ENCODE results near the gene ZBED3.
"Not testable (repeated sequence)": the region's sequence is repeated elsewhere in the genome, so short reads cannot be mapped to it uniquely, and the experiment has no call there.

The ZBED3 gene

GRCh38 chr5:77080905-77081304 is 6.2 kb downstream of the ZBED3 start:
- H3K4me3 ChIP-seq (ENCODE audit: insufficient read depth, low read depth, low read length, poor library complexity, severe bottlenecking) = no peak overlapping the region
- H3K27ac ChIP-seq (ENCODE audit: insufficient read depth, low read length, poor library complexity, severe bottlenecking) = no peak overlapping the region
- DNase-seq = no peak
- H3K9me3 ChIP-seq (ENCODE audit: control insufficient read depth, low read length) = no peaks in the 10 kb centered on the region
- peaks cover 5% of the 10 kb centered on the region for H3K4me1 ChIP-seq (ENCODE audit: control insufficient read depth, insufficient read depth, low read length, poor library complexity, severe bottlenecking)
- no peaks in the 10 kb centered on the region for H3K27me3 ChIP-seq (replicated peaks; ENCODE audit: control insufficient read depth, insufficient read depth, low read length, poor library complexity, severe bottlenecking)
- no peaks in the 10 kb centered on the region for H3K36me3 ChIP-seq (ENCODE audit: control insufficient read depth, insufficient read depth, low read length)

DNA sequence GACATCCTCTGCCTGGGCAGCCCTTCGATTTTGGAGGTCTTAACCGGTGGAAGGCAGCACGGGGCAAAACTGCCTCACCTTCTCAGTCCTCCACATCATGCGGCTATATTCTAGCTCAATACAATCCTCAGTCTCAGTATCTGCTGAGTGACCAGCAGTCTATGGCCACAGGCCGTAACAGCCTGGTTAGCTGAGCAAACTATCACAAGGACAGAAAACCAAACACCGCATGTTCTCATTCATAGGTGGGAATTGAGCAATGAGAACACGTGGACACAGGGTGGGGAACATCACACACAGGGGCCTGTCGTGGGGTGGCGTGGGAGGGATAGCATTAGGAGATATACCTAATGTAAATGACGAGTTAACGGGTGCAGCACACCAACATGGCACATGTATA is 6.6 kb downstream of the ZBED3 start:
- not testable (repeated sequence) for H3K4me3 ChIP-seq (ENCODE audit: insufficient read depth, low read depth, low read length, poor library complexity, severe bottlenecking); H3K27me3 ChIP-seq (replicated peaks; ENCODE audit: control insufficient read depth, insufficient read depth, low read length, poor library complexity, severe bottlenecking); DNase-seq; H3K9me3 ChIP-seq (ENCODE audit: control insufficient read depth, low read length); H3K36me3 ChIP-seq (ENCODE audit: control insufficient read depth, insufficient read depth, low read length); H3K4me1 ChIP-seq (ENCODE audit: control insufficient read depth, insufficient read depth, low read length, poor library complexity, severe bottlenecking); H3K27ac ChIP-seq (ENCODE audit: insufficient read depth, low read length, poor library complexity, severe bottlenecking)

GRCh38 chr5:77077829-77078176 is 9.3 kb downstream of the ZBED3 start:
- Histone ChIP-seq H3K4me1 (ENCODE audit: control insufficient read depth, insufficient read depth, low read length, poor library complexity, severe bottlenecking) (peaks cover 5% of the 10 kb centered on the region), H3K27me3 (replicated peaks; ENCODE audit: control insufficient read depth, insufficient read depth, low read length, poor library complexity, severe bottlenecking) (no peaks in the 10 kb centered on the region), H3K36me3 (ENCODE audit: control insufficient read depth, insufficient read depth, low read length) (no peaks in the 10 kb centered on the region), H3K27ac (ENCODE audit: insufficient read depth, low read length, poor library complexity, severe bottlenecking) (no peak overlapping the region), H3K4me3 (ENCODE audit: insufficient read depth, low read depth, low read length, poor library complexity, severe bottlenecking) (peak overlapping the region; percentile 39), H3K9me3 (ENCODE audit: control insufficient read depth, low read length) (no peaks in the 10 kb centered on the region)
- DNase-seq = no peak

DNA sequence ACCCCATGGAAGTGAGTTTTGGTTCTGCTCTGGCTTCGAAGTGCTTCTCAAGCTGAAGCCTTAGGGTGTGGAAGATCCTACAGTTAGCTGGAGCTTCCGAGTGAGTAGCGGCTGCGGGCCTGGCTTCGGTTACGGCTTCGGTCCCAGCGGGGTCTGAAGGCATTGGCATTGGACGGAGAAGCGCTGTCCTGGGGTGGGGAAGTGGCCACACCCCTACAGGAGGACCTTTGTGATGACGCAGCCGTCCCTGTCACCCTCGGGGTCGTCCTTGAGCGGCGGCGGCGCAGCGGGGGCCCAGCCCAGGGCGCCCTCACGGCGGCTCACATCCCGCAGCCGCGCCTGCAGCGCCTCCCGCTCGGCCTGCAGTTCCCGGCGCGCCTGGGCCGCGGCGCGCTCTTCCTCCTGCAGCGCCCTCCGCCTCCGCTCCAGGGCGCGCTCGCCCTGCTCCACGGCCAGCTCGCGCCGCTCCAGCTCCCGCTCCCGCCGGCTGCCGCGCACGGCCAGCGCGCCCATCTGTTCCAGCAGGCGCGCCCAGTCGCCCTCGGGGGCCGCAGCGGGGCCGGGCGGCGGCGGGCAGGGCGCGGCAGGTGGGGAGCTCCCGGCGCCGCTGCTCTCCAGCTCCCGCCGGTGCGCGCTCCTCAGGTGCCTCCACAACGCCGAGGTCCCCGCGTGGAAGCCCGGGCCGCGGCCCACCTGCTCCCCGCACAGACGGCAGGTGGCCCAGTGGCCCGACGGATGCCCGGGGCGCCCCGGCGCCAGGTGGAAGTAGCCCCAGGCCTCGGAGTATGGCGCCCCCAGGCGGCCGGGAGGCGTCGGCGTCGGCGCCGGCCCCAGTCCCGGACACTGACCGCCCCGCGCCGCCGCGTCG is 9.9 kb downstream of the ZBED3 start:
- Histone ChIP-seq H3K36me3 (ENCODE audit: control insufficient read depth, insufficient read depth, low read length) (no peaks in the 10 kb centered on the region), H3K27me3 (replicated peaks; ENCODE audit: control insufficient read depth, insufficient read depth, low read length, poor library complexity, severe bottlenecking) (no peaks in the 10 kb centered on the region), H3K27ac (ENCODE audit: insufficient read depth, low read length, poor library complexity, severe bottlenecking) (no peak overlapping the region), H3K4me3 (ENCODE audit: insufficient read depth, low read depth, low read length, poor library complexity, severe bottlenecking) (peak overlapping the region; percentile 39), H3K9me3 (ENCODE audit: control insufficient read depth, low read length) (no peaks in the 10 kb centered on the region), H3K4me1 (ENCODE audit: control insufficient read depth, insufficient read depth, low read length, poor library complexity, severe bottlenecking) (peaks cover 5% of the 10 kb centered on the region)
- peak in 2 of 3 donors; percentile 9 to 25 for DNase-seq

GRCh38 chr5:77074745-77075144 is 12.3 kb downstream of the ZBED3 start:
- Histone ChIP-seq H3K27me3 (replicated peaks; ENCODE audit: control insufficient read depth, insufficient read depth, low read length, poor library complexity, severe bottlenecking) (no peaks in the 10 kb centered on the region), H3K4me3 (ENCODE audit: insufficient read depth, low read depth, low read length, poor library complexity, severe bottlenecking) (no peak overlapping the region), H3K9me3 (ENCODE audit: control insufficient read depth, low read length) (no peaks in the 10 kb centered on the region), H3K36me3 (ENCODE audit: control insufficient read depth, insufficient read depth, low read length) (no peaks in the 10 kb centered on the region), H3K27ac (ENCODE audit: insufficient read depth, low read length, poor library complexity, severe bottlenecking) (no peak overlapping the region), H3K4me1 (ENCODE audit: control insufficient read depth, insufficient read depth, low read length, poor library complexity, severe bottlenecking) (peaks cover 5% of the 10 kb centered on the region)
- no peak for DNase-seq

DNA sequence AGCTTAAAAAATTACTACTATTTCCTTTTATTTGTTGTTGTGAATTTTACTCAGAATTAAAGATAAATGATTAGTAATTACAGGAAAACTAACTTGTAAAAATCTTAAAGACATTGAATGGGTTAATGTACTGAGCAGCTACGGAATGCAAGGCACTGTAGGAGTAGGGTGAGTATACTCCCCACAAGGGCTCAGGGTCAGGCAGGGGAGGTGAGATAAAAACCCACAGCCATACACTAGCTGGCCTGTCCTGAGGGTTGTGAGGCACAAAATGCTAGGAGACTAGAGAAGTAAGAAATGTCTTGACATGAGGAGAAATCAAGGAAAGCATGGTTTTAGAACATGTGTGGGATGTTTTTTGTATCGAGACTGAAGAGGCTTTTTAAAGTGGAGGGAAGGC is 13.4 kb downstream of the ZBED3 start:
- Histone ChIP-seq H3K36me3 (ENCODE audit: control insufficient read depth, insufficient read depth, low read length) (no peaks in the 10 kb centered on the region), H3K4me3 (ENCODE audit: insufficient read depth, low read depth, low read length, poor library complexity, severe bottlenecking) (no peak overlapping the region), H3K4me1 (ENCODE audit: control insufficient read depth, insufficient read depth, low read length, poor library complexity, severe bottlenecking) (peaks cover 5% of the 10 kb centered on the region), H3K27ac (ENCODE audit: insufficient read depth, low read length, poor library complexity, severe bottlenecking) (no peak overlapping the region), H3K9me3 (ENCODE audit: control insufficient read depth, low read length) (no peaks in the 10 kb centered on the region), H3K27me3 (replicated peaks; ENCODE audit: control insufficient read depth, insufficient read depth, low read length, poor library complexity, severe bottlenecking) (no peaks in the 10 kb centered on the region)
- no peak for DNase-seq

- Histone ChIP-seq H3K27ac (ENCODE audit: insufficient read depth, low read length, poor library complexity, severe bottlenecking) (no peak overlapping the region), H3K27me3 (replicated peaks; ENCODE audit: control insufficient read depth, insufficient read depth, low read length, poor library complexity, severe bottlenecking) (no peaks in the 10 kb centered on the region), H3K4me1 (ENCODE audit: control insufficient read depth, insufficient read depth, low read length, poor library complexity, severe bottlenecking) (no peaks in the 10 kb centered on the region), H3K4me3 (ENCODE audit: insufficient read depth, low read depth, low read length, poor library complexity, severe bottlenecking) (no peak overlapping the region), H3K36me3 (ENCODE audit: control insufficient read depth, insufficient read depth, low read length) (peaks cover 29% of the 10 kb centered on the region), H3K9me3 (ENCODE audit: control insufficient read depth, low read length) (no peaks in the 10 kb centered on the region)
- no peak for DNase-seq
Measured at GRCh38 chr5:77066823-77067442, 20.2 kb downstream of the ZBED3 start.

DNA sequence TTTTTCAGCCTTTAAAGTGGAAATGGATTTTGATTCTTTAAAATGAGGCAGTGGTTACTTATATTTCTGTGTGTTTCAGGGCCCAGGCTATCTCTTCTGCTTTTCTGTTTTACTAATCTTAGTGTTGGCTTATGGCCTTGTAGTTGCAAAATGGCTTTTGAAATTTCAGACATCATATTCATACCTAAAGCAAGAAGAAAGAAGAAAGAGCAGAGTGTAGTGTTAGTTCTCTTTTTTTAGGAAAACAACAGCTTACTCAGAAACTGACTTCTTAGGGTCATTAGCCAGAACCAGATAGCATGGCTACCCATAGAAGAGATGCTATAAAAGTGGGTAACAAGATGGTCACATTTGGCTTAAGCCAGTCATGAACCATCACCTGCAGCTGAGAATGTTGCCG is 20.9 kb downstream of the ZBED3 start:
- Histone ChIP-seq H3K36me3 (ENCODE audit: control insufficient read depth, insufficient read depth, low read length) (peaks cover 35% of the 10 kb centered on the region), H3K4me3 (ENCODE audit: insufficient read depth, low read depth, low read length, poor library complexity, severe bottlenecking) (no peak overlapping the region), H3K4me1 (ENCODE audit: control insufficient read depth, insufficient read depth, low read length, poor library complexity, severe bottlenecking) (no peaks in the 10 kb centered on the region), H3K27me3 (replicated peaks; ENCODE audit: control insufficient read depth, insufficient read depth, low read length, poor library complexity, severe bottlenecking) (no peaks in the 10 kb centered on the region), H3K9me3 (ENCODE audit: control insufficient read depth, low read length) (no peaks in the 10 kb centered on the region), H3K27ac (ENCODE audit: insufficient read depth, low read length, poor library complexity, severe bottlenecking) (no peak overlapping the region)
- DNase-seq = no peak

DNA sequence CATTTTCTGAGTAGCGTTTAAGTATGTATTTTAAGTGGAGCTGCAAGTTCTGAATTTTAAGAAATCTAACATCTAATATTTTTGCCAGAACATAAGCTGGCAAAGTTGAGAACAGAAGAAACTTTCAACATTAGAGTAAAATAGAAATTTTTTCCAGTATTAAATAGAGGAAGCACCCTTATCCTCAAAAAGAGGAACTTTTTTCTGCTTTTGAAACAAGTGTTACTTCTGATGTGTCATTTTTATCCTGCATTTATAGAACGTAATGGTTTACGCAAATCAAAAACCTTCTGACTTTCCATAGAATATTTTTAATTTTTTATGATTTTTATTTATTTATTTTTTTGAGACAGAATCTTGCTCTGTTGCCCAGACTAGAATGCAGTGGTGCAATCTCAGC is 21.8 kb downstream of the ZBED3 start:
- no peaks in the 10 kb centered on the region for H3K9me3 ChIP-seq (ENCODE audit: control insufficient read depth, low read length)
- H3K27me3 ChIP-seq (replicated peaks; ENCODE audit: control insufficient read depth, insufficient read depth, low read length, poor library complexity, severe bottlenecking) = no peaks in the 10 kb centered on the region
- DNase-seq = no peak
- no peaks in the 10 kb centered on the region for H3K4me1 ChIP-seq (ENCODE audit: control insufficient read depth, insufficient read depth, low read length, poor library complexity, severe bottlenecking)
- no peak overlapping the region for H3K27ac ChIP-seq (ENCODE audit: insufficient read depth, low read length, poor library complexity, severe bottlenecking)
- no peak overlapping the region for H3K4me3 ChIP-seq (ENCODE audit: insufficient read depth, low read depth, low read length, poor library complexity, severe bottlenecking)
- H3K36me3 ChIP-seq (ENCODE audit: control insufficient read depth, insufficient read depth, low read length) = peaks cover 36% of the 10 kb centered on the region

- H3K27ac ChIP-seq (ENCODE audit: insufficient read depth, low read length, poor library complexity, severe bottlenecking) = no peak overlapping the region
- no peak for DNase-seq
- no peaks in the 10 kb centered on the region for H3K4me1 ChIP-seq (ENCODE audit: control insufficient read depth, insufficient read depth, low read length, poor library complexity, severe bottlenecking)
- H3K4me3 ChIP-seq (ENCODE audit: insufficient read depth, low read depth, low read length, poor library complexity, severe bottlenecking) = no peak overlapping the region
- no peaks in the 10 kb centered on the region for H3K9me3 ChIP-seq (ENCODE audit: control insufficient read depth, low read length)
- no peaks in the 10 kb centered on the region for H3K27me3 ChIP-seq (replicated peaks; ENCODE audit: control insufficient read depth, insufficient read depth, low read length, poor library complexity, severe bottlenecking)
- peaks cover 48% of the 10 kb centered on the region for H3K36me3 ChIP-seq (ENCODE audit: control insufficient read depth, insufficient read depth, low read length)
Measured at GRCh38 chr5:77064040-77064439, 23.0 kb downstream of the ZBED3 start.
